Measurements from ENCODE around the gene CCM2. TPM values are rescaled to one million over a fixed set of nuclear protein-coding genes. Genes with fewer than 3 reads are reported as not detected.

Gene CCM2
- 10 to 100 TPM; 70.1 to 80.1 TPM for total RNA-seq

GRCh38 chr7:45000093-45001032, at the start of gene CCM2:
Gene CCM2, plus strand, starts transcription at chr7:45000201. Its CDS starts 133 bp downstream, at chr7:45000334.
- Mint-ChIP-seq H3K4me3 (peak within 1 kb of the TSS; percentile 91), H3K4me1 (peaks cover 54% of the 10 kb centered on the region), H3K27me3 (no peaks in the 10 kb centered on the region), H3K9me3 (ENCODE audit: low read depth) (no peaks in the 10 kb centered on the region), H3K36me3 (ENCODE audit: low read depth) (peaks cover 18% of the 10 kb centered on the region), H3K27ac (peak within 1 kb of the TSS; percentile 98)
- DNase-seq (no peak), ATAC-seq (no peak)
- CTCF ChIA-PET, result interaction anchor here (0.6 to 3.1 kb wide), 15 partner anchors 10 to 152 kb away, joined by 3 to 28 read pairs (median 5); partner anchors contain the start of genes H2AZ2, MYO1G and TBRG4
- intact Hi-C loops (cut with DNase I, micrococcal nuclease), result loop anchor here (1.0 to 2.0 kb wide), 8 partner anchors 20 to 394 kb away; partner anchors contain the start of genes OGDH (in 2 of the 2), H2AZ2 (in 1 of the 2) and TBRG4 (in 1 of the 2)
- POLR2A ChIA-PET, result interaction anchor here (0.7 to 6.7 kb wide), 23 partner anchors 10 to 203 kb away, joined by 3 to 99 read pairs (median 5); partner anchors contain the start of genes MYO1G, PURB and TBRG4

GRCh38 chr7:44953156-44953555, 46.8 kb upstream of the CCM2 start:
- no peak for DNase-seq
- Mint-ChIP-seq H3K27ac (no peak overlapping the region), H3K4me1 (no peaks in the 10 kb centered on the region), H3K27me3 (peaks cover 2% of the 10 kb centered on the region), H3K9me3 (ENCODE audit: low read depth) (no peaks in the 10 kb centered on the region), H3K36me3 (ENCODE audit: low read depth) (no peaks in the 10 kb centered on the region), H3K4me3 (no peak overlapping the region)
- intact Hi-C loops (cut with DNase I, micrococcal nuclease), result no loop called here
- ChIA-PET POLR2A (no interaction called here), CTCF (interaction anchor here (1.0 kb wide), 1 partner anchor 20 kb away, joined by 4 read pairs; no protein-coding TSS in a partner anchor)
- ATAC-seq, result no peak

GRCh38 chr7:44955733-44956132, 44.3 kb upstream of the CCM2 start:
- ChIA-PET POLR2A (interaction anchor here (1.2 to 2.3 kb wide), 2 partner anchors 8 to 17 kb away, joined by 3 to 6 read pairs; no protein-coding TSS in a partner anchor), CTCF (interaction anchor here (1.0 kb wide), 1 partner anchor 36 kb away, joined by 4 read pairs; no protein-coding TSS in a partner anchor)
- H3K9me3 Mint-ChIP-seq (ENCODE audit: low read depth), result no peaks in the 10 kb centered on the region
- H3K4me1 Mint-ChIP-seq, result peaks cover 20% of the 10 kb centered on the region
- intact Hi-C loops (cut with DNase I, micrococcal nuclease), result no loop called here
- H3K27me3 Mint-ChIP-seq, result peaks cover 2% of the 10 kb centered on the region
- H3K27ac Mint-ChIP-seq, result no peak overlapping the region
- ATAC-seq (no peak), DNase-seq (no peak)
- no peaks in the 10 kb centered on the region for H3K36me3 Mint-ChIP-seq (ENCODE audit: low read depth)
- H3K4me3 Mint-ChIP-seq, result no peak overlapping the region

- POLR2A ChIA-PET, result interaction anchor here (0.5 to 2.3 kb wide), 3 partner anchors 8 to 182 kb away, joined by 3 to 6 read pairs (median 4); no protein-coding TSS in a partner anchor
- Mint-ChIP-seq H3K4me3 (no peak overlapping the region), H3K27ac (no peak overlapping the region), H3K27me3 (no peaks in the 10 kb centered on the region), H3K36me3 (ENCODE audit: low read depth) (no peaks in the 10 kb centered on the region), H3K9me3 (ENCODE audit: low read depth) (no peaks in the 10 kb centered on the region), H3K4me1 (peaks cover 20% of the 10 kb centered on the region)
- intact Hi-C loops (cut with DNase I, micrococcal nuclease), result no loop called here
- peak; percentile 11 for DNase-seq
- CTCF ChIA-PET, result interaction anchor here (1.0 kb wide), 1 partner anchor 36 kb away, joined by 4 read pairs; no protein-coding TSS in a partner anchor
- no peak for ATAC-seq
Observed at GRCh38 chr7:44956157-44956766, 43.7 kb upstream of the CCM2 start.

GRCh38 chr7:44958645-44959344, 41.2 kb upstream of the CCM2 start:
- peak overlapping the region; percentile 49 for H3K27ac Mint-ChIP-seq
- H3K9me3 Mint-ChIP-seq (ENCODE audit: low read depth), result no peaks in the 10 kb centered on the region

GRCh38 chr7:44959433-44959951, 40.5 kb upstream of the CCM2 start:
- H3K4me1 Mint-ChIP-seq, result peaks cover 20% of the 10 kb centered on the region
- peak; percentile 77 for DNase-seq
- H3K4me3 Mint-ChIP-seq, result no peak overlapping the region
- POLR2A ChIA-PET, result interaction anchor here (0.7 to 1.5 kb wide), 2 partner anchors 15 to 23 kb away, joined by 3 to 10 read pairs; no protein-coding TSS in a partner anchor
- CTCF ChIA-PET, result interaction anchor here (1.1 kb wide), 1 partner anchor 14 kb away, joined by 3 read pairs; no protein-coding TSS in a partner anchor
- H3K36me3 Mint-ChIP-seq (ENCODE audit: low read depth), result peaks cover 14% of the 10 kb centered on the region
- H3K9me3 Mint-ChIP-seq (ENCODE audit: low read depth), result no peaks in the 10 kb centered on the region
- no peaks in the 10 kb centered on the region for H3K27me3 Mint-ChIP-seq
- intact Hi-C loops (cut with DNase I, micrococcal nuclease), result no loop called here
- peak overlapping the region; percentile 43 for H3K27ac Mint-ChIP-seq
- peak; percentile 47 for ATAC-seq

More at GRCh38 chr7:44958645-44959344, 41.2 kb upstream of the CCM2 start:
- CTCF ChIA-PET, result no interaction called here
- Mint-ChIP-seq H3K36me3 (ENCODE audit: low read depth) (peaks cover 7% of the 10 kb centered on the region), H3K4me3 (no peak overlapping the region), H3K4me1 (peaks cover 20% of the 10 kb centered on the region), H3K27me3 (no peaks in the 10 kb centered on the region)
- intact Hi-C loops (cut with DNase I, micrococcal nuclease), result no loop called here
- POLR2A ChIA-PET, result no interaction called here
- ATAC-seq (no peak), DNase-seq (no peak)

- peaks cover 20% of the 10 kb centered on the region for H3K4me1 Mint-ChIP-seq
- intact Hi-C loops (cut with DNase I, micrococcal nuclease), result no loop called here
- ATAC-seq, result peak; percentile 9
- ChIA-PET POLR2A (interaction anchor here (0.5 to 1.5 kb wide), 4 partner anchors 12 to 22 kb away, joined by 3 to 10 read pairs (median 3); no protein-coding TSS in a partner anchor), CTCF (interaction anchor here (1.1 kb wide), 1 partner anchor 14 kb away, joined by 3 read pairs; no protein-coding TSS in a partner anchor)
- no peaks in the 10 kb centered on the region for H3K27me3 Mint-ChIP-seq
- peak overlapping the region; percentile 43 for H3K27ac Mint-ChIP-seq
- no peaks in the 10 kb centered on the region for H3K9me3 Mint-ChIP-seq (ENCODE audit: low read depth)
- peak; percentile 25 for DNase-seq
- no peak overlapping the region for H3K4me3 Mint-ChIP-seq
- peaks cover 20% of the 10 kb centered on the region for H3K36me3 Mint-ChIP-seq (ENCODE audit: low read depth)
Observed at GRCh38 chr7:44960011-44960580, 39.9 kb upstream of the CCM2 start.

GRCh38 chr7:44961844-44962482, 38.0 kb upstream of the CCM2 start:
- intact Hi-C loops (cut with DNase I, micrococcal nuclease), result no loop called here
- ChIA-PET CTCF (interaction anchor here (0.6 kb wide), 1 partner anchor 278 kb away, joined by 7 read pairs; no protein-coding TSS in a partner anchor), POLR2A (interaction anchor here (0.8 to 1.2 kb wide), 2 partner anchors 77 to 115 kb away, joined by 7 read pairs; no protein-coding TSS in a partner anchor)
- Mint-ChIP-seq H3K27ac (no peak overlapping the region), H3K36me3 (ENCODE audit: low read depth) (peaks cover 33% of the 10 kb centered on the region), H3K4me3 (no peak overlapping the region), H3K9me3 (ENCODE audit: low read depth) (no peaks in the 10 kb centered on the region), H3K4me1 (peaks cover 20% of the 10 kb centered on the region), H3K27me3 (no peaks in the 10 kb centered on the region)
- peak; percentile 4 for ATAC-seq
- DNase-seq, result peak; percentile 54

- Mint-ChIP-seq H3K4me3 (no peak overlapping the region), H3K36me3 (ENCODE audit: low read depth) (peaks cover 37% of the 10 kb centered on the region), H3K9me3 (ENCODE audit: low read depth) (no peaks in the 10 kb centered on the region), H3K27me3 (no peaks in the 10 kb centered on the region), H3K4me1 (peaks cover 20% of the 10 kb centered on the region), H3K27ac (no peak overlapping the region)
- ChIA-PET CTCF (interaction anchor here (0.6 to 0.9 kb wide), 2 partner anchors 173 to 277 kb away, joined by 3 to 7 read pairs; no protein-coding TSS in a partner anchor), POLR2A (interaction anchor here (2.6 kb wide), 1 partner anchor 11 kb away, joined by 11 read pairs; no protein-coding TSS in a partner anchor)
- DNase-seq (peak; percentile 35), ATAC-seq (no peak)
- intact Hi-C loops (cut with DNase I, micrococcal nuclease), result no loop called here
Observed at GRCh38 chr7:44962483-44963251, 37.3 kb upstream of the CCM2 start.

Data from activated CD4-positive, alpha-beta T cell treated with anti-CD3 and anti-CD28 coated beads for 36 hours (primary cell).